Hepatocyte (in vitro differentiated cells): ENCODE data around the gene TMEM175.

Experiments
- EZH2phosphoT487 ChIP-seq: fragments of 200-600 bp; sonication (generic); IDR thresholded peaks from one replicate; pipeline ENCODE4 v1.6.1; 2018; ENCODE audit warnings: antibody characterized with exemption, mild to moderate bottlenecking, low read depth, moderate library complexity; ENCODE audit not compliant: unreplicated experiment, severe bottlenecking
- TF ChIP-seq, protein P1 (sequence below): fragments of 200-600 bp; sonication (generic); IDR thresholded peaks from 2 replicates; pipeline ENCODE4 v1.5.1; 2016; ENCODE audit warnings: antibody characterized with exemption, mild to moderate bottlenecking; ENCODE audit not compliant: poor library complexity

- no peak for TF ChIP-seq EZH2phosphoT487
- TF ChIP-seq, protein P1, sequence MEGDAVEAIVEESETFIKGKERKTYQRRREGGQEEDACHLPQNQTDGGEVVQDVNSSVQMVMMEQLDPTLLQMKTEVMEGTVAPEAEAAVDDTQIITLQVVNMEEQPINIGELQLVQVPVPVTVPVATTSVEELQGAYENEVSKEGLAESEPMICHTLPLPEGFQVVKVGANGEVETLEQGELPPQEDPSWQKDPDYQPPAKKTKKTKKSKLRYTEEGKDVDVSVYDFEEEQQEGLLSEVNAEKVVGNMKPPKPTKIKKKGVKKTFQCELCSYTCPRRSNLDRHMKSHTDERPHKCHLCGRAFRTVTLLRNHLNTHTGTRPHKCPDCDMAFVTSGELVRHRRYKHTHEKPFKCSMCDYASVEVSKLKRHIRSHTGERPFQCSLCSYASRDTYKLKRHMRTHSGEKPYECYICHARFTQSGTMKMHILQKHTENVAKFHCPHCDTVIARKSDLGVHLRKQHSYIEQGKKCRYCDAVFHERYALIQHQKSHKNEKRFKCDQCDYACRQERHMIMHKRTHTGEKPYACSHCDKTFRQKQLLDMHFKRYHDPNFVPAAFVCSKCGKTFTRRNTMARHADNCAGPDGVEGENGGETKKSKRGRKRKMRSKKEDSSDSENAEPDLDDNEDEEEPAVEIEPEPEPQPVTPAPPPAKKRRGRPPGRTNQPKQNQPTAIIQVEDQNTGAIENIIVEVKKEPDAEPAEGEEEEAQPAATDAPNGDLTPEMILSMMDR: no peak
Observed at GRCh38 chr4:914531-914930, 17.7 kb upstream of the TMEM175 start.
